CD4-positive, alpha-beta T cell (primary cell): ENCODE measurements around the gene KLHL3. TPM values are rescaled to one million over a fixed set of nuclear protein-coding genes. Genes with fewer than 3 reads are reported as not detected.

Source experiments
- ATAC-seq: fragments of 200-7000 bp; cut with Tn5 transposase; one replicate; pipeline ENCODE4 v1.10.0; 2022; ENCODE audit warnings: mild to moderate bottlenecking; ENCODE audit not compliant: poor library complexity
- CTCF ChIA-PET: fragments of 350-600 bp; sonication (Branson Sonifier 250); formaldehyde crosslinking; loops from one replicate; lab custom pipeline; 2021; ENCODE audit warnings: antibody characterized with exemption, inconsistent platforms; lab: Charles Lee
- POLR2A ChIA-PET: fragments of 350-600 bp; sonication (Branson Sonifier 250); formaldehyde crosslinking; loops from one replicate; lab custom pipeline; 2021; ENCODE audit warnings: antibody characterized with exemption, inconsistent platforms; lab: Charles Lee
- DNase-seq, 14 experiments: peaks; one replicate each; pipeline ENCODE4 v3.0.0-alpha.2; 2013 to 2020; ENCODE audit warnings: mixed read lengths in 2 of 14
- H3K27ac ChIP-seq, 2 donors: one replicate each; pipeline versions ENCODE4 v1.5.1 to v1.7.0; 2013; ENCODE audit warnings: low read length in 2 of 2, low read depth in 1 of 2, mild to moderate bottlenecking in 1 of 2
- H3K27me3 ChIP-seq, 2 experiments: 1 replicate in 1 of 2; 2 replicates in 1 of 2; pipeline versions ENCODE4 v1.6.1 to v1.7.0; 2013; ENCODE audit warnings: low read length in 2 of 2, control low read depth in 1 of 2, mild to moderate bottlenecking in 1 of 2, moderate library complexity in 1 of 2; ENCODE audit not compliant: insufficient read depth in 2 of 2, control insufficient read depth in 1 of 2
- H3K36me3 ChIP-seq: one replicate; pipeline ENCODE4 v1.6.1; 2013; ENCODE audit warnings: low read length, control low read depth; ENCODE audit not compliant: insufficient read depth
- H3K4me1 ChIP-seq: one replicate; pipeline ENCODE4 v1.6.1; 2013; ENCODE audit warnings: low read length, control low read depth; ENCODE audit not compliant: insufficient read depth
- H3K4me3 ChIP-seq: one replicate; pipeline ENCODE4 v1.5.1; 2013; ENCODE audit warnings: mild to moderate bottlenecking, low read length, moderate library complexity
- H3K9me3 ChIP-seq, 2 experiments: 1 replicate in 1 of 2; 2 replicates in 1 of 2; pipeline versions ENCODE4 v1.6.1 to v1.7.0; 2013; ENCODE audit warnings: low read length in 2 of 2, mild to moderate bottlenecking in 2 of 2, control low read depth in 1 of 2, moderate library complexity in 1 of 2; ENCODE audit not compliant: control insufficient read depth in 1 of 2, insufficient read depth in 1 of 2
- H3K27ac Mint-ChIP-seq: one replicate; pipeline ENCODE4 v1.8.0; 2020; ENCODE audit warnings: mixed read lengths
- H3K27me3 Mint-ChIP-seq: one replicate; pipeline ENCODE4 v1.8.0; 2021; ENCODE audit warnings: mixed read lengths
- H3K36me3 Mint-ChIP-seq: one replicate; pipeline ENCODE4 v1.8.0; 2021; ENCODE audit warnings: low read depth, mixed read lengths
- H3K4me1 Mint-ChIP-seq: one replicate; pipeline ENCODE4 v1.8.0; 2021; ENCODE audit warnings: low read depth, mixed read lengths
- H3K4me3 Mint-ChIP-seq: one replicate; pipeline ENCODE4 v1.8.0; 2020; ENCODE audit warnings: mild to moderate bottlenecking, mixed read lengths
- H3K9me3 Mint-ChIP-seq: one replicate; pipeline ENCODE4 v1.8.0; 2020; ENCODE audit warnings: mixed read lengths
- CTCF ChIP-seq: fragments of 200-600 bp; IDR thresholded peaks from one replicate; pipeline ENCODE4 v1.8.0; 2022; ENCODE audit warnings: antibody characterized with exemption, mild to moderate bottlenecking
- intact Hi-C, 2 experiments: fragments of 100-400 bp; cut with DNase I in 1 of 2; cut with micrococcal nuclease in 1 of 2; formaldehyde crosslinking; loops; one replicate each; pipeline versions ENCODE4 v1.15.1 to v1.9.0; 2023 to 2025; cut with DNase I, micrococcal nuclease
- total RNA-seq, 174 experiments: library from RNA in 2 of 174; stranded (reverse) in 2 of 174; gene quantifications; one replicate each; pipeline ENCODE4 v1.2.3 and lab custom pipeline; 2021 to 2026

The KLHL3 gene
- total RNA-seq, 2 experiments from 2014 or later: 22.0 to 25.9 TPM

- H3K4me1 Mint-ChIP-seq: no peaks in the 10 kb centered on the region
- Histone ChIP-seq H3K4me3 (no peak overlapping the region), H3K27ac (no peak overlapping the region), H3K27me3 (peaks cover under 1 to 9% of the 10 kb centered on the region in 2 experiments), H3K9me3 (no peaks in the 10 kb centered on the region), H3K4me1 (no peaks in the 10 kb centered on the region), H3K36me3 (no peaks in the 10 kb centered on the region)
- no peak for TF ChIP-seq CTCF
- no peak overlapping the region for H3K27ac Mint-ChIP-seq
- H3K9me3 Mint-ChIP-seq: no peaks in the 10 kb centered on the region
- ATAC-seq (no peak), DNase-seq (no peak)
- H3K27me3 Mint-ChIP-seq: peaks cover 31% of the 10 kb centered on the region
- intact Hi-C loops: no loop called here
- ChIA-PET CTCF (no interaction called here), POLR2A (no interaction called here)
- H3K4me3 Mint-ChIP-seq: no peak overlapping the region
- no peaks in the 10 kb centered on the region for H3K36me3 Mint-ChIP-seq
Observed at GRCh38 chr5:137603891-137604290, 132.0 kb downstream of the KLHL3 start.

DNA sequence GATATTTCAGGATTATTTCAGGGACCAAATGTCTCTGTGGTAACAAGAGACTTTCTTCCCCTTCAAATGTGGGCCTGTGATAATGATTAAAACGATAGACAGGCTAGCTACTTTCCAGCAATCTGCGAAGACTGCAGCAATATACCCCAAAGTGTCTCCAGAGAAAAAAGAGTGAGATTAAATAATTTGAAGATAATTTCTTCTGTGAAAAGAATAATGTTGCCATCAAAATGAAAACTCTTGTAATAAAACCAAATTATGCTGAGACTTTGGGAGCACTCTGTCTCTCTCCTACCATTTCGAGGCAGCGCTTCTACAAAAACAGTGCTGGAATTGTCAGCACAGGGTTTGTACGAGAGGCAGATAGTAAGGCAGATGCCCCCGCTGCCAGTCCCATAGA, 132.5 kb downstream of the KLHL3 start:
- POLR2A ChIA-PET: no interaction called here
- peaks cover 35% of the 10 kb centered on the region for H3K27me3 Mint-ChIP-seq

GRCh38 chr5:137602721-137603273, 133.1 kb downstream of the KLHL3 start:
- H3K4me3 Mint-ChIP-seq: no peak overlapping the region
- H3K4me3 ChIP-seq: no peak overlapping the region
- H3K9me3 Mint-ChIP-seq: no peaks in the 10 kb centered on the region
- no peaks in the 10 kb centered on the region for H3K4me1 ChIP-seq
- H3K27me3 ChIP-seq: peaks cover 9 to 18% of the 10 kb centered on the region in 2 experiments
- no peaks in the 10 kb centered on the region for H3K9me3 ChIP-seq
- no peaks in the 10 kb centered on the region for H3K36me3 Mint-ChIP-seq
- peaks cover 37% of the 10 kb centered on the region for H3K27me3 Mint-ChIP-seq
- H3K36me3 ChIP-seq: no peaks in the 10 kb centered on the region
- ATAC-seq (no peak), DNase-seq (no peak)
- ChIA-PET POLR2A (no interaction called here), CTCF (no interaction called here)
- no peak overlapping the region for H3K27ac ChIP-seq
- intact Hi-C loops: no loop called here
- no peak overlapping the region for H3K27ac Mint-ChIP-seq
- no peaks in the 10 kb centered on the region for H3K4me1 Mint-ChIP-seq
- TF ChIP-seq CTCF: no peak

More for the DNA sequence above, 132.5 kb downstream of the KLHL3 start:
- H3K4me3 Mint-ChIP-seq: no peak overlapping the region
- Histone ChIP-seq H3K36me3 (no peaks in the 10 kb centered on the region), H3K4me3 (no peak overlapping the region), H3K27me3 (peaks cover 6 to 13% of the 10 kb centered on the region in 2 experiments), H3K9me3 (no peaks in the 10 kb centered on the region), H3K4me1 (no peaks in the 10 kb centered on the region), H3K27ac (no peak overlapping the region)
- no peak for TF ChIP-seq CTCF
- H3K4me1 Mint-ChIP-seq: no peaks in the 10 kb centered on the region
- no peak for ATAC-seq
- intact Hi-C loops: no loop called here
- no peaks in the 10 kb centered on the region for H3K36me3 Mint-ChIP-seq
- DNase-seq: no peak
- H3K9me3 Mint-ChIP-seq: no peaks in the 10 kb centered on the region
- CTCF ChIA-PET: no interaction called here
- no peak overlapping the region for H3K27ac Mint-ChIP-seq
